IMR-90 (cell line): ENCODE results near the gene SH3GLB2. TPM values are rescaled to one million over a fixed set of nuclear protein-coding genes. Genes with fewer than 3 reads are reported as not detected.

Experiments used
- ATAC-seq: fragments of 200-7000 bp; cut with Tn5 transposase; 2 replicates; pipeline ENCODE4 v1.9.1; 2020; ENCODE audit warnings: low read depth, mild to moderate bottlenecking, moderate library complexity
- BruUV-seq: library from RNA; stranded (reverse); fragments of 400-500 nt; replicated peaks from 2 replicates; lab custom pipeline; 2021; lab: Mats Ljungman, UMichigan
- CTCF ChIA-PET: fragments of 300-600 bp; formaldehyde crosslinking; extraction: SDS; loops from one replicate; lab custom pipeline; 2021; ENCODE audit warnings: antibody characterized with exemption; lab: Yijun Ruan, JAX
- POLR2A ChIA-PET: fragments of 300-600 bp; sonication (Branson Sonifier 250); formaldehyde crosslinking; loops from one replicate; lab custom pipeline; 2022; ENCODE audit warnings: antibody characterized with exemption; ENCODE audit not compliant: unreplicated experiment; lab: Charles Lee
- DNase-seq: peaks from one replicate; pipeline ENCODE4 v3.0.0; 2013
- H2AFZ ChIP-seq: replicated peaks from 2 replicates; pipeline ENCODE3; 2013; ENCODE audit warnings: low read length, mild to moderate bottlenecking; ENCODE audit not compliant: poor library complexity
- H2AK5ac ChIP-seq: 2 replicates; pipeline ENCODE4 v1.6.1; 2013; ENCODE audit warnings: low read depth, low read length, inconsistent platforms
- H2AK9ac ChIP-seq: replicated peaks from 2 replicates; pipeline ENCODE3; 2013; ENCODE audit warnings: mild to moderate bottlenecking, low read depth, low read length, moderate library complexity; ENCODE audit not compliant: poor library complexity
- H2BK120ac ChIP-seq: 2 replicates; pipeline ENCODE4 v1.6.1; 2013; ENCODE audit warnings: low read depth, low read length, inconsistent platforms
- H2BK15ac ChIP-seq: 3 replicates; pipeline ENCODE4 v1.6.1; 2013; ENCODE audit warnings: low read depth, low read length, inconsistent platforms
- H2BK20ac ChIP-seq: 2 replicates; pipeline ENCODE4 v1.6.1; 2013; ENCODE audit warnings: low read depth, mild to moderate bottlenecking, inconsistent platforms, low read length, moderate library complexity
- H2BK5ac ChIP-seq: 2 replicates; pipeline ENCODE4 v1.6.1; 2013; ENCODE audit warnings: mild to moderate bottlenecking, low read depth, low read length, inconsistent platforms; ENCODE audit not compliant: poor library complexity, severe bottlenecking
- H3K14ac ChIP-seq: replicated peaks from 2 replicates; pipeline ENCODE4 v1.6.1; 2013; ENCODE audit warnings: low read depth, low read length, inconsistent platforms
- H3K18ac ChIP-seq: 2 replicates; pipeline ENCODE4 v1.6.1; 2013; ENCODE audit warnings: low read depth, low read length, control low read depth
- H3K23ac ChIP-seq: 2 replicates; pipeline ENCODE4 v1.6.1; 2013; ENCODE audit warnings: low read depth, low read length, inconsistent platforms
- H3K27ac ChIP-seq: 2 replicates; pipeline ENCODE4 v1.5.1; 2013; ENCODE audit warnings: mild to moderate bottlenecking, control low read depth, low read length; ENCODE audit not compliant: insufficient read depth
- H3K27me3 ChIP-seq: 2 replicates; pipeline ENCODE4 v1.6.1; 2013; ENCODE audit warnings: low read length; ENCODE audit not compliant: control insufficient read depth, insufficient read depth
- H3K36me3 ChIP-seq: 2 replicates; pipeline ENCODE4 v1.6.1; 2013; ENCODE audit warnings: low read length, mixed read lengths; ENCODE audit not compliant: control insufficient read depth, insufficient read depth
- H3K4ac ChIP-seq: 2 replicates; pipeline ENCODE4 v1.6.1; 2013; ENCODE audit warnings: low read depth, low read length, inconsistent platforms
- H3K4me1 ChIP-seq: 2 replicates; pipeline ENCODE4 v1.6.1; 2013; ENCODE audit warnings: low read length, mixed read lengths; ENCODE audit not compliant: control insufficient read depth, insufficient read depth
- H3K4me2 ChIP-seq: 2 replicates; pipeline ENCODE4 v1.6.1; 2013; ENCODE audit warnings: low read depth, mild to moderate bottlenecking, control low read depth, low read length, moderate library complexity
- H3K4me3 ChIP-seq: 2 replicates; pipeline ENCODE4 v1.5.1; 2013; ENCODE audit warnings: low read depth, mild to moderate bottlenecking, control low read depth, low read length, moderate library complexity; ENCODE audit not compliant: insufficient read depth
- H3K56ac ChIP-seq: 2 replicates; pipeline ENCODE4 v1.6.1; 2013; ENCODE audit warnings: low read length, inconsistent platforms; ENCODE audit not compliant: insufficient read depth; ENCODE audit errors: extremely low read depth
- H3K79me1 ChIP-seq, 2 experiments: 2 replicates each; pipeline ENCODE4 v1.6.1; 2013; ENCODE audit warnings: low read length in 2 of 2, inconsistent platforms in 1 of 2, low read depth in 1 of 2
- H3K9ac ChIP-seq: 2 replicates; pipeline ENCODE4 v1.6.1; 2013; ENCODE audit warnings: low read depth, low read length, control low read depth
- H3K9me1 ChIP-seq: 2 replicates; pipeline ENCODE4 v1.6.1; 2013; ENCODE audit warnings: low read length, inconsistent platforms; ENCODE audit not compliant: insufficient read depth
- H3K9me3 ChIP-seq: 2 replicates; pipeline ENCODE4 v1.6.1; 2013; ENCODE audit warnings: low read length; ENCODE audit not compliant: control insufficient read depth, insufficient read depth
- H4K20me1 ChIP-seq: 2 replicates; pipeline ENCODE4 v1.6.1; 2013; ENCODE audit warnings: low read length, inconsistent platforms; ENCODE audit not compliant: insufficient read depth
- H4K5ac ChIP-seq: 2 replicates; pipeline ENCODE4 v1.6.1; 2013; ENCODE audit warnings: mild to moderate bottlenecking, low read depth, low read length, control low read depth
- H4K8ac ChIP-seq, 2 experiments: 2 replicates each; pipeline ENCODE4 v1.6.1; 2013; ENCODE audit warnings: low read depth in 2 of 2, low read length in 2 of 2, control low read depth in 1 of 2, inconsistent platforms in 1 of 2
- H4K91ac ChIP-seq: 2 replicates; pipeline ENCODE4 v1.6.1; 2013; ENCODE audit warnings: low read depth, low read length, inconsistent platforms; ENCODE audit not compliant: insufficient read depth
- BHLHE40 ChIP-seq: fragments of 150-350 bp; IDR thresholded peaks from 2 replicates; pipeline ENCODE4 v1.6.1; 2016; ENCODE audit warnings: mild to moderate bottlenecking, low read depth, low read length
- CEBPB ChIP-seq: IDR thresholded peaks from 2 replicates; pipeline ENCODE4 v1.6.1; 2012; ENCODE audit warnings: low read depth, low read length, improper control_type of control experiment
- CHD1 ChIP-seq: IDR thresholded peaks from 2 replicates; pipeline ENCODE4 v1.6.1; 2012; ENCODE audit warnings: low read depth, low read length, improper control_type of control experiment
- FOS ChIP-seq: fragments of 150-350 bp; IDR thresholded peaks from 2 replicates; pipeline ENCODE4 v1.6.1; 2016; ENCODE audit warnings: low read depth, low read length
- MAFK ChIP-seq: IDR thresholded peaks from 2 replicates; pipeline ENCODE4 v1.6.1; 2012; ENCODE audit warnings: low read depth, low read length, improper control_type of control experiment
- MAZ ChIP-seq: IDR thresholded peaks from 2 replicates; pipeline ENCODE4 v1.6.1; 2012; ENCODE audit warnings: low read depth, mild to moderate bottlenecking, low read length, improper control_type of control experiment, moderate library complexity, borderline replicate concordance
- MXI1 ChIP-seq: IDR thresholded peaks from 2 replicates; pipeline ENCODE4 v1.6.1; 2012; ENCODE audit warnings: low read depth, mild to moderate bottlenecking, low read length, moderate library complexity, borderline replicate concordance
- RFX5 ChIP-seq: IDR thresholded peaks from 2 replicates; pipeline ENCODE4 v1.8.0; 2012; ENCODE audit warnings: low read depth, mild to moderate bottlenecking, low read length, moderate library complexity
- SMC3 ChIP-seq: fragments of 150-350 bp; IDR thresholded peaks from 2 replicates; pipeline ENCODE4 v1.6.1; 2016; ENCODE audit warnings: low read depth, mild to moderate bottlenecking, antibody characterized with exemption, low read length, moderate library complexity
- WGBS, 2 experiments: methylation state at CpG; one replicate each; pipeline versions ENCODE4 v1.1.5 to v1.1.7; 2013; ENCODE audit warnings: missing lambda C conversion rate in 2 of 2; ENCODE audit not compliant: insufficient read length in 1 of 2; ENCODE audit errors: extremely low coverage in 2 of 2; 5-methylcytosine and 5-hydroxymethylcytosine counted together
- dilution Hi-C: fragments of 300-500 bp; cut with HindIII; formaldehyde crosslinking; loops from one replicate; pipeline ENCODE4 v1.14.3; 2018; ENCODE audit warnings: low sequenced_read_pairs; ENCODE audit not compliant: unreplicated experiment
- in situ Hi-C: fragments of 300-500 bp; cut with MboI; formaldehyde crosslinking; loops from 3 replicates; pipeline ENCODE4 v1.14.3; 2019; ENCODE audit warnings: low sequenced_read_pairs, inconsistent platforms, mixed read lengths
- intact Hi-C: fragments of 100-400 bp; cut with micrococcal nuclease; formaldehyde crosslinking; loops from 2 replicates; pipeline ENCODE4 v1.10.0; 2022
- polyA plus RNA-seq, 3 experiments: library from polyadenylated mRNA; depleted of rRNA; stranded (reverse); fragments of >200 nt; gene quantifications; 2 replicates each; pipeline ENCODE4 v1.2.3, GENCODE V29; 2012; ENCODE audit warnings: low replicate concordance in 1 of 3
- total RNA-seq: library from RNA; depleted of rRNA; stranded (reverse); fragments of >200 nt; gene quantifications from 2 replicates; pipeline ENCODE4 v1.2.3, GENCODE V29; 2012

SH3GLB2 gene
- total and polyA plus RNA-seq, 2 of the 4 experiments (the other 2 are of a cell fraction): 36.4 to 68.4 TPM

DNA sequence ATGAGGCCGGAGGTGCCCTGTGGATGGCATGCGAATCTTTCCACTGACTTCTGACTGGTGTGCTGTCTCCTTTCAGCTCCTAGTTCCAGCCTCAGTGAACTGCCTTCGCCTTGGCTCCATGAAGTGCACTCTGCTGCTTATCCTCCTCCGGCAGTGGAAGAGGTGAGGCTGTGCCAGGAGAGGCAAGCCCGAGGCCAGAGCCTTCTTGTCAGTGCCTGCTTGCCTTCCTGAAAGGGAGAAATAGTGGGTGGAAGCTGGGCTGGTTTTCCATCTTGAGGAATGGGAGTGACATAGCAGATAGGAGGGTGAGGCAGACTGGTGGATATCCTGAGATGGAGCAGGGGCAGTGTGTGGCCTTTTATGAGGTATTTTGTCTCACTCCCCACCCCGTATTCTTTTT lies 29.7 kb downstream of the SH3GLB2 start:
- CTCF ChIA-PET: no interaction called here

More for the DNA sequence above, 29.7 kb downstream of the SH3GLB2 start:
- Histone ChIP-seq H4K8ac (no peak overlapping the region), H3K36me3 (peaks cover 70% of the 10 kb centered on the region), H3K27me3 (no peaks in the 10 kb centered on the region), H3K56ac (no peak overlapping the region), H3K23ac (no peak overlapping the region), H2AFZ (no peak overlapping the region), H3K14ac (no peak overlapping the region), H4K5ac (no peak overlapping the region), H3K27ac (no peak overlapping the region), H3K18ac (no peak overlapping the region), H2BK15ac (no peak overlapping the region), H3K9ac (no peak overlapping the region), H3K9me3 (no peaks in the 10 kb centered on the region), H4K20me1 (no peaks in the 10 kb centered on the region), H2BK20ac (no peak overlapping the region), H2BK5ac (no peak overlapping the region), H2AK9ac (no peak overlapping the region), H3K4ac (no peak overlapping the region), H2AK5ac (no peak overlapping the region), H3K9me1 (no peaks in the 10 kb centered on the region), H3K4me3 (no peak overlapping the region), H3K4me2 (no peak overlapping the region), H3K4me1 (no peaks in the 10 kb centered on the region), H2BK120ac (no peak overlapping the region), H4K91ac (no peak overlapping the region), H3K79me1 (peaks cover 3 to 6% of the 10 kb centered on the region in 2 experiments; a peak in 3 of 4 replicates)
- intact Hi-C loops: no loop called here
- BruUV-seq: no TSS peak
- WGBS, 2 experiments: 83% methylated on average over 1 of the region's 6 CpGs; no CpG with 5 or more reads in 1 of the 2 experiments
- TF ChIP-seq BHLHE40: no peak
- no peak for TF ChIP-seq SMC3
- no peak for TF ChIP-seq CEBPB
- no peak for TF ChIP-seq RFX5
- TF ChIP-seq MAZ: no peak
- TF ChIP-seq MXI1: no peak
- no peak for TF ChIP-seq FOS
- no peak for TF ChIP-seq CHD1
- TF ChIP-seq MAFK: no peak
- DNase-seq: no peak
- dilution Hi-C loops: no loop called here
- POLR2A ChIA-PET: no interaction called here
- ATAC-seq: no peak
- in situ Hi-C loops: no loop called here
